CD14-positive monocyte (primary cell): Measurements from ENCODE around the gene CWC25. TPM values are rescaled to one million over a fixed set of nuclear protein-coding genes. Genes with fewer than 3 reads are reported as not detected.
A peak's percentile ranks its signal among the peaks of the same experiment; 100 is the strongest.

Experiments used
- DNase-seq, 3 donors: peaks; one replicate each; pipeline ENCODE4 v3.0.0-alpha.2; 2011 to 2022
- H2AFZ ChIP-seq: 2 replicates; pipeline ENCODE4 v1.6.0; 2012; ENCODE audit warnings: mild to moderate bottlenecking, low read depth, low read length, inconsistent platforms; ENCODE audit not compliant: insufficient read depth, poor library complexity, severe bottlenecking
- H3K27ac ChIP-seq, 2 donors: 1 replicate in 1 of 2; 2 replicates in 1 of 2; pipeline ENCODE4 v1.5.1; 2012 to 2013; ENCODE audit warnings: low read length in 2 of 2, control low read depth in 1 of 2, inconsistent platforms in 1 of 2, low read depth in 1 of 2, mild to moderate bottlenecking in 1 of 2
- H3K27me3 ChIP-seq, 2 donors: one replicate each; pipeline versions ENCODE4 v1.6.0 to v1.6.1; 2011 to 2013; ENCODE audit warnings: low read length in 2 of 2; ENCODE audit not compliant: control insufficient read depth in 2 of 2, insufficient read depth in 2 of 2
- H3K36me3 ChIP-seq, 2 donors: replicated peaks in 1 of 2; 1 replicate in 1 of 2; 2 replicates in 1 of 2; pipeline versions ENCODE4 v1.5.1 to v1.6.1; 2012 to 2013; ENCODE audit warnings: low read length in 2 of 2, control low read depth in 1 of 2, inconsistent platforms in 1 of 2, mild to moderate bottlenecking in 1 of 2; ENCODE audit not compliant: insufficient read depth in 2 of 2, control insufficient read depth in 1 of 2
- H3K4me1 ChIP-seq, 2 donors: 1 replicate in 1 of 2; 2 replicates in 1 of 2; pipeline versions ENCODE4 v1.5.1 to v1.6.1; 2012 to 2013; ENCODE audit warnings: low read length in 2 of 2, control low read depth in 1 of 2, inconsistent platforms in 1 of 2, mild to moderate bottlenecking in 1 of 2, moderate library complexity in 1 of 2; ENCODE audit not compliant: insufficient read depth in 2 of 2, control insufficient read depth in 1 of 2
- H3K4me2 ChIP-seq: replicated peaks from 2 replicates; pipeline ENCODE3; 2012; ENCODE audit warnings: low read length, moderate library complexity, mild to moderate bottlenecking; ENCODE audit not compliant: poor library complexity, severe bottlenecking; ENCODE audit errors: extremely low read depth
- H3K4me3 ChIP-seq, 3 experiments: fragments of 200-600 bp in 1 of 3; sonication (generic) in 1 of 3; replicated peaks in 1 of 3; 1 replicate in 2 of 3; 2 replicates in 1 of 3; pipeline ENCODE4 v1.5.1; 2011 to 2013; ENCODE audit warnings: low read length in 3 of 3, mild to moderate bottlenecking in 3 of 3, control low read depth in 2 of 3, low read depth in 2 of 3, inconsistent platforms in 1 of 3, moderate library complexity in 1 of 3
- H3K79me2 ChIP-seq: 2 replicates; pipeline ENCODE4 v1.6.0; 2012; ENCODE audit warnings: mild to moderate bottlenecking, control low read depth, inconsistent platforms, low read length, moderate library complexity; ENCODE audit not compliant: insufficient read depth
- H3K9ac ChIP-seq: 2 replicates; pipeline ENCODE4 v1.6.0; 2017; ENCODE audit warnings: low read length, mild to moderate bottlenecking; ENCODE audit not compliant: insufficient read depth, poor library complexity, severe bottlenecking
- H3K9me3 ChIP-seq, 2 donors: replicated peaks in 1 of 2; 1 replicate in 1 of 2; 2 replicates in 1 of 2; pipeline versions ENCODE4 v1.5.1 to v1.6.1; 2012 to 2013; ENCODE audit warnings: low read length in 2 of 2, control low read depth in 1 of 2; ENCODE audit not compliant: control insufficient read depth in 1 of 2, insufficient read depth in 1 of 2
- H4K20me1 ChIP-seq: 2 replicates; pipeline ENCODE4 v1.6.0; 2012; ENCODE audit warnings: mild to moderate bottlenecking, low read length, control low read depth, moderate library complexity; ENCODE audit not compliant: insufficient read depth
- H3K27ac Mint-ChIP-seq, 7 donors: one replicate each; pipeline ENCODE4 v1.8.0; 2020; ENCODE audit warnings: mild to moderate bottlenecking in 7 of 7, mixed read lengths in 7 of 7, moderate library complexity in 6 of 7, inconsistent platforms in 2 of 7
- H3K27me3 Mint-ChIP-seq, 3 donors: one replicate each; pipeline ENCODE4 v1.8.0; 2021 to 2022; ENCODE audit warnings: low read depth in 3 of 3, mild to moderate bottlenecking in 3 of 3, mixed read lengths in 3 of 3, moderate library complexity in 3 of 3, inconsistent platforms in 1 of 3
- H3K36me3 Mint-ChIP-seq, 2 donors: one replicate each; pipeline ENCODE4 v1.8.0; 2020; ENCODE audit warnings: mixed read lengths in 2 of 2, inconsistent platforms in 1 of 2, mild to moderate bottlenecking in 1 of 2
- H3K4me1 Mint-ChIP-seq: one replicate; pipeline ENCODE4 v1.8.0; 2020; ENCODE audit warnings: mild to moderate bottlenecking, mixed read lengths
- H3K4me3 Mint-ChIP-seq, 2 donors: one replicate each; pipeline ENCODE4 v1.8.0; 2020; ENCODE audit warnings: mild to moderate bottlenecking in 2 of 2, mixed read lengths in 2 of 2, moderate library complexity in 1 of 2
- H3K9me3 Mint-ChIP-seq, 7 donors: one replicate each; pipeline ENCODE4 v1.8.0; 2020 to 2022; ENCODE audit warnings: mixed read lengths in 7 of 7, mild to moderate bottlenecking in 6 of 7, moderate library complexity in 6 of 7, inconsistent platforms in 2 of 7
- CTCF ChIP-seq: fragments of 200-600 bp; IDR thresholded peaks from one replicate; pipeline ENCODE4 v1.8.0; 2022; ENCODE audit warnings: antibody characterized with exemption, mild to moderate bottlenecking
- WGBS: methylation state at CpG from one replicate; pipeline ENCODE4 v1.1.5; 2013; ENCODE audit warnings: missing lambda C conversion rate; ENCODE audit not compliant: insufficient coverage; 5-methylcytosine and 5-hydroxymethylcytosine counted together
- intact Hi-C, 2 donors: fragments of 100-400 bp; cut with micrococcal nuclease; formaldehyde crosslinking; loops; one replicate each; pipeline versions ENCODE4 v1.15.0 to v1.15.1; 2023
- polyA plus RNA-seq, 3 donors: library from polyadenylated mRNA; depleted of rRNA in 1 of 3; unstranded in 2 of 3; stranded (reverse) in 1 of 3; fragments of 300-500 nt in 2 of 3; fragments of >200 nt in 1 of 3; fragmentation: Illumina TruSeq in 2 of 3; gene quantifications; 1 replicate in 2 of 3; 2 replicates in 1 of 3; pipeline ENCODE4 v1.2.3, GENCODE V29; 2012 to 2021

CWC25 gene
- polyA plus RNA-seq, 3 donors, result 7.5 to 63.2 (median 8.4) TPM

GRCh38 chr17:38798614-38799500, 26.3 kb downstream of the CWC25 start:
- Mint-ChIP-seq H3K4me1 (peaks cover 32% of the 10 kb centered on the region), H3K27me3 (no peaks in the 10 kb centered on the region), H3K4me3 (peak overlapping the region; percentile 96 to 98), H3K36me3 (peaks cover 38 to 41% of the 10 kb centered on the region in 2 donors), H3K9me3 (peaks cover 0 to 1% (median 0%) of the 10 kb centered on the region in 7 donors), H3K27ac (peak overlapping the region; percentile 71 to 92 (median 86))
- Histone ChIP-seq H3K9ac (peak overlapping the region; percentile 95), H3K79me2 (peaks cover 53% of the 10 kb centered on the region), H2AFZ (peak overlapping the region; percentile 87), H3K9me3 (no peaks in the 10 kb centered on the region), H3K4me1 (peaks cover 25 to 27% of the 10 kb centered on the region in 2 donors), H3K4me3 (peak overlapping the region; percentile 73 to 97 (median 87)), H3K4me2 (peak overlapping the region; percentile 99), H3K36me3 (peaks cover 25 to 51% of the 10 kb centered on the region in 2 donors), H3K27ac (peak overlapping the region; percentile 55 to 79), H4K20me1 (peaks cover 31% of the 10 kb centered on the region), H3K27me3 (no peaks in the 10 kb centered on the region)
- TF ChIP-seq CTCF, result no peak
- WGBS, result under 1% methylated on average over 49 of the region's 53 CpGs
- intact Hi-C loops, result no loop called here
- DNase-seq, result peak; percentile 11 to 38 (median 27)

- Mint-ChIP-seq H3K27me3 (no peaks in the 10 kb centered on the region), H3K36me3 (peaks cover 33 to 39% of the 10 kb centered on the region in 2 donors)
- intact Hi-C loops, result no loop called here
Observed at GRCh38 chr17:38797828-38798227, 27.3 kb downstream of the CWC25 start.

More at GRCh38 chr17:38797828-38798227, 27.3 kb downstream of the CWC25 start:
- Histone ChIP-seq H3K4me3 (peak overlapping the region in 1 of 3 experiments; percentile 97), H3K79me2 (peaks cover 60% of the 10 kb centered on the region), H3K4me2 (peak overlapping the region; percentile 99), H3K27ac (peak overlapping the region in 1 of 2 donors; percentile 79), H3K27me3 (no peaks in the 10 kb centered on the region), H4K20me1 (peaks cover 31% of the 10 kb centered on the region), H3K4me1 (peaks cover 25 to 27% of the 10 kb centered on the region in 2 donors), H3K9ac (peak overlapping the region; percentile 95), H3K9me3 (no peaks in the 10 kb centered on the region), H2AFZ (no peak overlapping the region), H3K36me3 (peaks cover 18 to 48% of the 10 kb centered on the region in 2 donors)
- WGBS, result 98% methylated on average over 4 of the region's 6 CpGs
- H3K9me3 Mint-ChIP-seq, result peaks cover 0 to 1% (median 0%) of the 10 kb centered on the region in 7 donors
- peak overlapping the region in 5 of 7 donors; percentile 1 to 86 (median 55) for H3K27ac Mint-ChIP-seq
- DNase-seq, result no peak
- no peak for TF ChIP-seq CTCF
- H3K4me3 Mint-ChIP-seq, result no peak overlapping the region
- peaks cover 32% of the 10 kb centered on the region for H3K4me1 Mint-ChIP-seq
